ENCODE data around the gene TPK1. TPM values are rescaled to one million over a fixed set of nuclear protein-coding genes. Genes with fewer than 3 reads are reported as not detected.

The TPK1 gene
- total and polyA plus RNA-seq, 2 of the 8 experiments (the other 6 are each of a cell fraction or from before 2014, with no cell fraction given) = 1.9 to 2.7 TPM

- no peaks in the 10 kb centered on the region for H4K20me1 ChIP-seq (replicated peaks in 1 of 2; ENCODE audit: control insufficient read depth in 1 of 2, insufficient read depth in 2 of 2, low read length in 2 of 2)
- no peaks in the 10 kb centered on the region for H3K9me3 ChIP-seq (ENCODE audit: insufficient read depth in 2 of 2, low read depth in 1 of 2, low read length in 1 of 2)
- H3K23ac ChIP-seq (ENCODE audit: insufficient read length) = no peak overlapping the region
- H4K8ac ChIP-seq (ENCODE audit: extremely low read depth, insufficient read depth, low read length) = no peak overlapping the region
- no peaks in the 10 kb centered on the region for H3K79me1 ChIP-seq (ENCODE audit: low read depth, low read length)
- no peak for DNase-seq (ENCODE audit: low read depth in 1 of 2, low spot score in 2 of 2)
- POLR2A ChIA-PET (ENCODE audit: partially characterized antibody) = no interaction called here
- no peaks in the 10 kb centered on the region for H3K4me1 ChIP-seq (replicated peaks in 1 of 4; ENCODE audit: control insufficient read depth in 3 of 4, insufficient read depth in 4 of 4, low read length in 3 of 4)
- 92% methylated on average over 9 of the region's 9 CpGs; no CpG with 5 or more reads in 1 of the 2 experiments for WGBS, 2 experiments (ENCODE audit: extremely low coverage in 1 of 2, insufficient coverage in 1 of 2, insufficient read length in 1 of 2, insufficient replicate concordance in 2 of 2, low coverage in 1 of 2, low lambda C conversion rate in 2 of 2, missing lambda C conversion rate in 1 of 2)
- H3K9ac ChIP-seq (replicated peaks in 1 of 4; ENCODE audit: extremely low read depth in 1 of 4, low read depth in 3 of 4, low read length in 3 of 4) = no peak overlapping the region
- H3K27me3 ChIP-seq (replicated peaks in 1 of 4; ENCODE audit: control insufficient read depth in 3 of 4, extremely low read depth in 1 of 4, insufficient read depth in 3 of 4, low read length in 3 of 4) = no peaks in the 10 kb centered on the region
- no peak overlapping the region for H3K4me2 ChIP-seq (ENCODE audit: insufficient read depth in 1 of 2, low read depth in 2 of 2, low read length in 2 of 2)
- H3K79me2 ChIP-seq (ENCODE audit: control insufficient read depth in 1 of 2, insufficient read depth in 2 of 2, low read length in 2 of 2) = no peaks in the 10 kb centered on the region
- FAIRE-seq = no peak
- no peak overlapping the region for H2BK12ac ChIP-seq (ENCODE audit: low read depth, low read length)
- no peak overlapping the region for H2BK120ac ChIP-seq (replicated peaks; ENCODE audit: low read depth, low read length)
- H2BK5ac ChIP-seq (ENCODE audit: low read depth, low read length) = no peak overlapping the region
- H4K91ac ChIP-seq (replicated peaks; ENCODE audit: insufficient read length, low read length) = no peak overlapping the region
- no peak overlapping the region for H3K18ac ChIP-seq (ENCODE audit: extremely low read depth, low read length)
- H2BK15ac ChIP-seq (ENCODE audit: low read length) = no peak overlapping the region
- no peak overlapping the region for H3K14ac ChIP-seq (ENCODE audit: insufficient read length)
- H2AK5ac ChIP-seq (ENCODE audit: low read depth, low read length) = no peak overlapping the region
- H3K56ac ChIP-seq (replicated peaks; ENCODE audit: insufficient read length, low read depth, low read length) = no peak overlapping the region
- H2AFZ ChIP-seq (ENCODE audit: low read length) = no peak overlapping the region
- no peak overlapping the region for H4K5ac ChIP-seq (ENCODE audit: insufficient read length, low read depth, low read length)
- H3K36me3 ChIP-seq (ENCODE audit: control insufficient read depth in 2 of 4, insufficient read depth in 4 of 4, low read length in 3 of 4) = no peaks in the 10 kb centered on the region
- H2BK20ac ChIP-seq (ENCODE audit: low read length) = no peak overlapping the region
- no peaks in the 10 kb centered on the region for H3K23me2 ChIP-seq (ENCODE audit: low read depth, low read length)
- H3K4me3 ChIP-seq (ENCODE audit: extremely low read depth in 1 of 4, insufficient read depth in 2 of 4, low read depth in 3 of 4, low read length in 4 of 4) = no peak overlapping the region
- CTCF ChIA-PET (ENCODE audit: partially characterized antibody) = interaction anchor here (0.6 to 3.2 kb wide), 15 partner anchors 8 to 557 kb away, joined by 3 to 28 read pairs (median 5); no protein-coding TSS in a partner anchor
- no peak overlapping the region for H3K4ac ChIP-seq (replicated peaks; ENCODE audit: insufficient read length, low read depth, low read length)
- H3K27ac ChIP-seq (ENCODE audit: low read depth, low read length) = no peak overlapping the region
- TF ChIP-seq SP1 (IDR thresholded peaks at IDR 0.05; ENCODE audit: low read depth, low read length) (no peak), KDM1A (IDR thresholded peaks at IDR 0.05; ENCODE audit: borderline replicate concordance, low read length) (no peak), JUND (IDR thresholded peaks at IDR 0.05; ENCODE audit: low read length) (no peak), TAF1 (IDR thresholded peaks at IDR 0.05; ENCODE audit: low read depth, low read length) (no peak), ZNF274 (IDR thresholded peaks at IDR 0.05; ENCODE audit: borderline replicate concordance, extremely low read depth, low read length) (no peak), ASH2L (IDR thresholded peaks at IDR 0.05; ENCODE audit: low read length) (no peak)
Measured at GRCh38 chr7:144436500-144436899, 399.4 kb downstream of the TPK1 start.

Measured in H1 (cell line).